ENCODE data around the gene ZDHHC4. TPM values are rescaled to one million over a fixed set of nuclear protein-coding genes. Genes with fewer than 3 reads are reported as not detected.

ZDHHC4 gene
- total and polyA plus RNA-seq, 10 of the 15 experiments (the other 5 are each of a cell fraction or from before 2014, with no cell fraction given): 30.6 to 74.3 (median 35.8) TPM

DNA sequence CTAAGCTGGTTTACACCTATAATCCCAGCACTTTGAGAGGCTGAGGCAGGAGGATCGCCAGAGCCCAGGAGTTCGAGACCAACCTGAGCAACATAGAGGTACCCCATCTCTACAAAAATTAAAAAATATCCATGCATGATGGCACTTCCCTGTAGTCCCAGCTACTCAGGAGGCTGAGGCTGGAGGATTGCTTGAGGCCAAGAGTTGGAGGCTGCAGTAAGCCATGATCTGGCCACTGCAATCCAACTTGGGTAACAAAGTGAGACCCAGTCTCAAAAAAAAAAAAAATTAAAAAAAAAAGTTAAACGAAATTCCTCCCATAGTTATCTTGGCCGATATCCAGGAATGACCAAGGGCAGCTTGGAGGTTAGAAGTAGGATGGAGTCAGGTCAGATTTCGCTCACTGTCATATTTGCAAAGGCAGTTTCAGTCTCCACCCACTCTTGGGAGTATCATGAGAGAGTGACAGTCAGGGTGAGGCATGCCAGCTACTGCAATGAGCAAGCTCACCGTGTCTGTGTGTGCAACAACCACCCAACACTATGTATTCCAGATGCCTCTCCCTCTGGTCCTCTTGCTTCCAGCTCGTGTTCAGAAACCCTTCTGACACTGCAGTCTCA lies 6.0 kb upstream of the ZDHHC4 start (continued):
- TF ChIP-seq, protein P1, sequence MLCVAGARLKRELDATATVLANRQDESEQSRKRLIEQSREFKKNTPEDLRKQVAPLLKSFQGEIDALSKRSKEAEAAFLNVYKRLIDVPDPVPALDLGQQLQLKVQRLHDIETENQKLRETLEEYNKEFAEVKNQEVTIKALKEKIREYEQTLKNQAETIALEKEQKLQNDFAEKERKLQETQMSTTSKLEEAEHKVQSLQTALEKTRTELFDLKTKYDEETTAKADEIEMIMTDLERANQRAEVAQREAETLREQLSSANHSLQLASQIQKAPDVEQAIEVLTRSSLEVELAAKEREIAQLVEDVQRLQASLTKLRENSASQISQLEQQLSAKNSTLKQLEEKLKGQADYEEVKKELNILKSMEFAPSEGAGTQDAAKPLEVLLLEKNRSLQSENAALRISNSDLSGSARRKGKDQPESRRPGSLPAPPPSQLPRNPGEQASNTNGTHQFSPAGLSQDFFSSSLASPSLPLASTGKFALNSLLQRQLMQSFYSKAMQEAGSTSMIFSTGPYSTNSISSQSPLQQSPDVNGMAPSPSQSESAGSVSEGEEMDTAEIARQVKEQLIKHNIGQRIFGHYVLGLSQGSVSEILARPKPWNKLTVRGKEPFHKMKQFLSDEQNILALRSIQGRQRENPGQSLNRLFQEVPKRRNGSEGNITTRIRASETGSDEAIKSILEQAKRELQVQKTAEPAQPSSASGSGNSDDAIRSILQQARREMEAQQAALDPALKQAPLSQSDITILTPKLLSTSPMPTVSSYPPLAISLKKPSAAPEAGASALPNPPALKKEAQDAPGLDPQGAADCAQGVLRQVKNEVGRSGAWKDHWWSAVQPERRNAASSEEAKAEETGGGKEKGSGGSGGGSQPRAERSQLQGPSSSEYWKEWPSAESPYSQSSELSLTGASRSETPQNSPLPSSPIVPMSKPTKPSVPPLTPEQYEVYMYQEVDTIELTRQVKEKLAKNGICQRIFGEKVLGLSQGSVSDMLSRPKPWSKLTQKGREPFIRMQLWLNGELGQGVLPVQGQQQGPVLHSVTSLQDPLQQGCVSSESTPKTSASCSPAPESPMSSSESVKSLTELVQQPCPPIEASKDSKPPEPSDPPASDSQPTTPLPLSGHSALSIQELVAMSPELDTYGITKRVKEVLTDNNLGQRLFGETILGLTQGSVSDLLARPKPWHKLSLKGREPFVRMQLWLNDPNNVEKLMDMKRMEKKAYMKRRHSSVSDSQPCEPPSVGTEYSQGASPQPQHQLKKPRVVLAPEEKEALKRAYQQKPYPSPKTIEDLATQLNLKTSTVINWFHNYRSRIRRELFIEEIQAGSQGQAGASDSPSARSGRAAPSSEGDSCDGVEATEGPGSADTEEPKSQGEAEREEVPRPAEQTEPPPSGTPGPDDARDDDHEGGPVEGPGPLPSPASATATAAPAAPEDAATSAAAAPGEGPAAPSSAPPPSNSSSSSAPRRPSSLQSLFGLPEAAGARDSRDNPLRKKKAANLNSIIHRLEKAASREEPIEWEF (IDR thresholded peaks at IDR 0.05; ENCODE audit: insufficient replicate concordance, low read depth, low read length): no peak
- no peak for TF ChIP-seq CBX3 (IDR thresholded peaks at IDR 0.05; ENCODE audit: borderline replicate concordance, low read depth)
- no peak for TF ChIP-seq ASH2L (IDR thresholded peaks at IDR 0.05; ENCODE audit: borderline replicate concordance, low read depth)
- TF ChIP-seq RUNX3 (IDR thresholded peaks at IDR 0.05; ENCODE audit: low read length): no peak
- no peak for TF ChIP-seq GATAD2B (conservative IDR thresholded peaks at IDR 0.05; ENCODE audit: low read depth)
- peak; percentile 40; the same call in 1 of the 2 replicates for TF ChIP-seq PKNOX1 (IDR thresholded peaks at IDR 0.05)
- no peak for TF ChIP-seq NFYA (IDR thresholded peaks at IDR 0.05; ENCODE audit: borderline replicate concordance, low read depth, low read length)
- no peak for TF ChIP-seq ATF2 (IDR thresholded peaks at IDR 0.05; ENCODE audit: low read length)
- TF ChIP-seq CREM (IDR thresholded peaks at IDR 0.05; ENCODE audit: low read depth): no peak
- TF ChIP-seq TCF3 (IDR thresholded peaks at IDR 0.05; ENCODE audit: borderline replicate concordance, insufficient read depth, low read depth, low read length): peak; percentile 58; the same call in 1 of the 2 replicates
- TF ChIP-seq MEF2A (IDR thresholded peaks at IDR 0.05; ENCODE audit: insufficient read depth, low read depth, low read length): no peak
